Keratinocyte (primary cell): ENCODE results near the gene DCDC2C. TPM values are rescaled to one million over a fixed set of nuclear protein-coding genes. Genes with fewer than 3 reads are reported as not detected.

ENCODE experiments used
- DNase-seq: peaks from one replicate; pipeline ENCODE4 v3.0.0-alpha.2; 2011; ENCODE audit warnings: low read depth, missing footprints, low spot score
- FAIRE-seq: peaks from 2 replicates; lab custom pipeline; 2011; peaks lifted over from hg19 to GRCh38; lab: Jason Lieb, UNC
- H2AFZ ChIP-seq: 2 replicates; pipeline ENCODE4 v1.6.0; 2012; ENCODE audit warnings: low read length, control low read depth, inconsistent platforms; ENCODE audit not compliant: control insufficient read depth
- H3K27ac ChIP-seq: 2 replicates; pipeline ENCODE4 v1.5.1; 2011; ENCODE audit warnings: low read length; ENCODE audit not compliant: control insufficient read depth, insufficient read depth
- H3K27me3 ChIP-seq: 3 replicates; pipeline ENCODE4 v1.6.0; 2011; ENCODE audit warnings: low read length; ENCODE audit not compliant: control insufficient read depth, insufficient read depth; ENCODE audit errors: extremely low read depth
- H3K36me3 ChIP-seq, 2 experiments: 2 replicates in 1 of 2; 3 replicates in 1 of 2; pipeline ENCODE4 v1.5.1; 2011; ENCODE audit warnings: low read length in 2 of 2, mild to moderate bottlenecking in 1 of 2; ENCODE audit not compliant: control insufficient read depth in 2 of 2, insufficient read depth in 2 of 2; ENCODE audit errors: extremely low read depth in 1 of 2
- H3K4me1 ChIP-seq: 3 replicates; pipeline ENCODE4 v1.5.1; 2011; ENCODE audit warnings: low read length; ENCODE audit not compliant: control insufficient read depth, insufficient read depth; ENCODE audit errors: extremely low read depth
- H3K4me2 ChIP-seq: 3 replicates; pipeline ENCODE4 v1.6.0; 2011; ENCODE audit warnings: low read depth, low read length; ENCODE audit not compliant: control insufficient read depth, insufficient read depth; ENCODE audit errors: extremely low read depth
- H3K4me3 ChIP-seq, 3 experiments: fragments of 200-600 bp in 1 of 3; sonication (generic) in 1 of 3; 2 replicates in 2 of 3; 3 replicates in 1 of 3; pipeline ENCODE4 v1.5.1; 2011 to 2016; ENCODE audit warnings: low read length in 3 of 3, mild to moderate bottlenecking in 3 of 3, control low read depth in 2 of 3, inconsistent platforms in 1 of 3, low read depth in 1 of 3, mixed read lengths in 1 of 3, mixed run types in 1 of 3, moderate library complexity in 1 of 3; ENCODE audit not compliant: control insufficient read depth in 2 of 3, insufficient read depth in 2 of 3; ENCODE audit errors: extremely low read depth in 1 of 3
- H3K79me2 ChIP-seq: 2 replicates; pipeline ENCODE4 v1.6.0; 2012; ENCODE audit warnings: low read length; ENCODE audit not compliant: control insufficient read depth, insufficient read depth
- H3K9ac ChIP-seq: 3 replicates; pipeline ENCODE4 v1.6.0; 2011; ENCODE audit warnings: low read length; ENCODE audit not compliant: control insufficient read depth, insufficient read depth; ENCODE audit errors: extremely low read depth
- H3K9me1 ChIP-seq: 3 replicates; pipeline ENCODE4 v1.6.0; 2011; ENCODE audit warnings: low read length; ENCODE audit not compliant: control insufficient read depth, insufficient read depth; ENCODE audit errors: extremely low read depth
- H3K9me3 ChIP-seq: 2 replicates; pipeline ENCODE4 v1.5.1; 2012; ENCODE audit warnings: low read depth, low read length; ENCODE audit not compliant: control insufficient read depth
- H4K20me1 ChIP-seq: 3 replicates; pipeline ENCODE4 v1.6.0; 2011; ENCODE audit warnings: low read length; ENCODE audit not compliant: control insufficient read depth, insufficient read depth; ENCODE audit errors: extremely low read depth
- EZH2 ChIP-seq: IDR thresholded peaks from one replicate; pipeline ENCODE4 v1.6.1; 2012; ENCODE audit warnings: inconsistent platforms, mild to moderate bottlenecking, low read length, moderate library complexity
- dilution Hi-C: fragments of 300-500 bp; cut with MboI; formaldehyde crosslinking; loops from one replicate; pipeline ENCODE4 v1.7.0; 2020; ENCODE audit warnings: low sequenced_read_pairs; ENCODE audit not compliant: extremely low pct_ligation_motif_present
- polyA plus RNA-seq, 5 experiments: library from polyadenylated mRNA; depleted of rRNA in 3 of 5; stranded (reverse) in 3 of 5; stranded (forward) in 1 of 5; unstranded in 1 of 5; fragments of >200 nt; gene quantifications; 1 replicate in 1 of 5; 2 replicates in 3 of 5; 3 replicates in 1 of 5; pipeline versions ENCODE4 v1.2.1 to v1.2.3, GENCODE V29; 2011 to 2012; ENCODE audit warnings: missing spikeins in 2 of 5, low read depth in 1 of 5, low replicate concordance in 1 of 5
- TF ChIP-seq, protein P1 (sequence below), 3 experiments: IDR thresholded peaks in 1 of 3; conservative IDR thresholded peaks in 1 of 3; optimal IDR thresholded peaks in 1 of 3; 2 replicates in 2 of 3; 3 replicates in 1 of 3; pipeline versions ENCODE3 to v1.5.1; 2011; ENCODE audit warnings: low read length in 3 of 3, mild to moderate bottlenecking in 3 of 3, moderate library complexity in 2 of 3, control low read depth in 1 of 3, inconsistent platforms in 1 of 3; ENCODE audit not compliant: insufficient read depth in 2 of 3; ENCODE audit errors: extremely low read depth in 1 of 3

DCDC2C gene
- polyA plus RNA-seq, 1 donor (not counting 4 experiments of a cell fraction or from before 2014, with no cell fraction given) = not detected

GRCh38 chr2:3701071-3701470 is 2.3 kb upstream of the DCDC2C start:
- H3K9me3 ChIP-seq = no peaks in the 10 kb centered on the region
- dilution Hi-C loops = no loop called here
- no peak overlapping the region for H2AFZ ChIP-seq
- H4K20me1 ChIP-seq = no peaks in the 10 kb centered on the region
- FAIRE-seq (no peak), DNase-seq (no peak)
- no peaks in the 10 kb centered on the region for H3K9me1 ChIP-seq
- H3K9ac ChIP-seq = no peak overlapping the region
- H3K27me3 ChIP-seq = peaks cover 31% of the 10 kb centered on the region
- H3K4me1 ChIP-seq = no peaks in the 10 kb centered on the region
- H3K36me3 ChIP-seq = no peaks in the 10 kb centered on the region
- no peaks in the 10 kb centered on the region for H3K79me2 ChIP-seq
- TF ChIP-seq, protein P1, sequence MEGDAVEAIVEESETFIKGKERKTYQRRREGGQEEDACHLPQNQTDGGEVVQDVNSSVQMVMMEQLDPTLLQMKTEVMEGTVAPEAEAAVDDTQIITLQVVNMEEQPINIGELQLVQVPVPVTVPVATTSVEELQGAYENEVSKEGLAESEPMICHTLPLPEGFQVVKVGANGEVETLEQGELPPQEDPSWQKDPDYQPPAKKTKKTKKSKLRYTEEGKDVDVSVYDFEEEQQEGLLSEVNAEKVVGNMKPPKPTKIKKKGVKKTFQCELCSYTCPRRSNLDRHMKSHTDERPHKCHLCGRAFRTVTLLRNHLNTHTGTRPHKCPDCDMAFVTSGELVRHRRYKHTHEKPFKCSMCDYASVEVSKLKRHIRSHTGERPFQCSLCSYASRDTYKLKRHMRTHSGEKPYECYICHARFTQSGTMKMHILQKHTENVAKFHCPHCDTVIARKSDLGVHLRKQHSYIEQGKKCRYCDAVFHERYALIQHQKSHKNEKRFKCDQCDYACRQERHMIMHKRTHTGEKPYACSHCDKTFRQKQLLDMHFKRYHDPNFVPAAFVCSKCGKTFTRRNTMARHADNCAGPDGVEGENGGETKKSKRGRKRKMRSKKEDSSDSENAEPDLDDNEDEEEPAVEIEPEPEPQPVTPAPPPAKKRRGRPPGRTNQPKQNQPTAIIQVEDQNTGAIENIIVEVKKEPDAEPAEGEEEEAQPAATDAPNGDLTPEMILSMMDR (optimal IDR thresholded peaks at IDR 0.05 in 1 of 3, IDR thresholded peaks at IDR 0.05 in 1 of 3, conservative IDR thresholded peaks at IDR 0.05 in 1 of 3; ENCODE audit: extremely low read depth in 1 of 3, insufficient read depth in 2 of 3, low read length in 3 of 3) = no peak
- no peak for TF ChIP-seq EZH2
- no peak overlapping the region for H3K4me3 ChIP-seq
- H3K27ac ChIP-seq = no peak overlapping the region
- no peak overlapping the region for H3K4me2 ChIP-seq

GRCh38 chr2:3703757-3704355 is 481 bp downstream of the DCDC2C start:
- no peaks in the 10 kb centered on the region for H3K36me3 ChIP-seq
- H3K4me3 ChIP-seq = no peak overlapping the region
- H3K9me3 ChIP-seq = no peaks in the 10 kb centered on the region
- no peaks in the 10 kb centered on the region for H3K4me1 ChIP-seq
- H3K4me2 ChIP-seq = no peak overlapping the region
- no peak overlapping the region for H3K27ac ChIP-seq
- H3K9ac ChIP-seq = no peak overlapping the region
- H3K9me1 ChIP-seq = no peaks in the 10 kb centered on the region
- H2AFZ ChIP-seq = no peak overlapping the region
- H4K20me1 ChIP-seq = no peaks in the 10 kb centered on the region
- TF ChIP-seq, protein P1 (optimal IDR thresholded peaks at IDR 0.05 in 1 of 3, IDR thresholded peaks at IDR 0.05 in 1 of 3, conservative IDR thresholded peaks at IDR 0.05 in 1 of 3; ENCODE audit: extremely low read depth in 1 of 3, insufficient read depth in 2 of 3, low read length in 3 of 3) = no peak
- TF ChIP-seq EZH2 = peak; percentile 66
- dilution Hi-C loops = no loop called here
- FAIRE-seq (no peak), DNase-seq (no peak)
- H3K79me2 ChIP-seq = no peaks in the 10 kb centered on the region
- peaks cover 48% of the 10 kb centered on the region for H3K27me3 ChIP-seq
